CD8-positive, alpha-beta memory T cell (primary cell): Measurements from ENCODE around the gene CLCN3. TPM values are rescaled to one million over a fixed set of nuclear protein-coding genes. Genes with fewer than 3 reads are reported as not detected.
"Not testable (repeated sequence)": the region's sequence is repeated elsewhere in the genome, so short reads cannot be mapped to it uniquely, and the experiment has no call there.

Experiments used
- CTCF ChIA-PET: fragments of 350-600 bp; sonication (Branson Sonifier 250); formaldehyde crosslinking; loops from one replicate; lab custom pipeline; 2021; ENCODE audit warnings: antibody characterized with exemption; lab: Charles Lee
- POLR2A ChIA-PET: fragments of 350-600 bp; sonication (Branson Sonifier 250); formaldehyde crosslinking; loops from one replicate; lab custom pipeline; 2021; ENCODE audit warnings: antibody characterized with exemption; lab: Charles Lee
- DNase-seq, 5 donors: peaks; one replicate each; pipeline versions ENCODE4 v3.0.0 to v3.0.0-alpha.2; 2020 to 2022; ENCODE audit warnings: mixed read lengths in 1 of 5
- H3K27ac ChIP-seq: one replicate; pipeline ENCODE4 v1.7.0; 2013; ENCODE audit warnings: low read depth, mild to moderate bottlenecking, low read length, moderate library complexity
- H3K27me3 ChIP-seq: 2 replicates; pipeline ENCODE4 v1.7.0; 2013; ENCODE audit warnings: low read length, mild to moderate bottlenecking; ENCODE audit not compliant: insufficient read depth, poor library complexity, severe bottlenecking
- H3K36me3 ChIP-seq: 2 replicates; pipeline ENCODE4 v1.7.0; 2013; ENCODE audit warnings: mild to moderate bottlenecking, low read length, moderate library complexity; ENCODE audit not compliant: insufficient read depth
- H3K4me1 ChIP-seq: 2 replicates; pipeline ENCODE4 v1.7.0; 2013; ENCODE audit warnings: mild to moderate bottlenecking, low read length, moderate library complexity; ENCODE audit not compliant: insufficient read depth
- H3K4me3 ChIP-seq: 2 replicates; pipeline ENCODE4 v1.7.0; 2013; ENCODE audit warnings: mild to moderate bottlenecking, low read length
- H3K9me3 ChIP-seq: 2 replicates; pipeline ENCODE4 v1.7.0; 2013; ENCODE audit warnings: mild to moderate bottlenecking, low read length
- H3K27ac Mint-ChIP-seq, 8 donors: one replicate each; pipeline ENCODE4 v1.8.0; 2020 to 2021; ENCODE audit warnings: mixed read lengths in 8 of 8, mild to moderate bottlenecking in 6 of 8, inconsistent platforms in 3 of 8, moderate library complexity in 3 of 8
- H3K27me3 Mint-ChIP-seq, 2 donors: one replicate each; pipeline ENCODE4 v1.8.0; 2020 to 2021; ENCODE audit warnings: mixed read lengths in 2 of 2, mild to moderate bottlenecking in 1 of 2, moderate library complexity in 1 of 2
- H3K36me3 Mint-ChIP-seq, 3 donors: one replicate each; pipeline ENCODE4 v1.8.0; 2020 to 2021; ENCODE audit warnings: mixed read lengths in 3 of 3, inconsistent platforms in 1 of 3, mild to moderate bottlenecking in 1 of 3
- H3K4me1 Mint-ChIP-seq, 3 donors: one replicate each; pipeline ENCODE4 v1.8.0; 2020 to 2021; ENCODE audit warnings: mixed read lengths in 3 of 3, inconsistent platforms in 1 of 3, mild to moderate bottlenecking in 1 of 3
- H3K4me3 Mint-ChIP-seq, 7 donors: one replicate each; pipeline ENCODE4 v1.8.0; 2020 to 2021; ENCODE audit warnings: mixed read lengths in 7 of 7, mild to moderate bottlenecking in 6 of 7, moderate library complexity in 4 of 7, inconsistent platforms in 2 of 7
- H3K9me3 Mint-ChIP-seq, 5 donors: one replicate each; pipeline ENCODE4 v1.8.0; 2020 to 2022; ENCODE audit warnings: mixed read lengths in 5 of 5, mild to moderate bottlenecking in 3 of 5, moderate library complexity in 2 of 5, inconsistent platforms in 1 of 5
- polyA plus RNA-seq: library from polyadenylated mRNA; unstranded; fragments of 300-500 nt; fragmentation: Illumina TruSeq; gene quantifications from one replicate; pipeline ENCODE4 v1.2.3, GENCODE V29; 2021
- total RNA-seq, 2 experiments: library from RNA; stranded (reverse); gene quantifications; one replicate each; pipeline ENCODE4 v1.2.3, GENCODE V29; 2021

The CLCN3 gene
- total and polyA plus RNA-seq, 3 experiments from 2014 or later = 12.8 to 24.5 (median 23.3) TPM

- no peaks in the 10 kb centered on the region for H3K9me3 Mint-ChIP-seq
- peaks cover 0 to 14% (median 0%) of the 10 kb centered on the region in 3 donors for H3K36me3 Mint-ChIP-seq
- Histone ChIP-seq H3K27me3 (no peaks in the 10 kb centered on the region), H3K4me1 (peaks cover 38% of the 10 kb centered on the region), H3K4me3 (no peak overlapping the region), H3K36me3 (no peaks in the 10 kb centered on the region), H3K27ac (peak overlapping the region; percentile 94), H3K9me3 (no peaks in the 10 kb centered on the region)
- peak overlapping the region; percentile 93 to 100 (median 99) for H3K4me3 Mint-ChIP-seq
- CTCF ChIA-PET = interaction anchor here (0.8 to 2.5 kb wide), 6 partner anchors 31 to 609 kb away, joined by 3 to 11 read pairs (median 4); partner anchors contain the start of gene CBR4
- POLR2A ChIA-PET = interaction anchor here (0.8 kb wide), 1 partner anchor 11 kb away, joined by 3 read pairs; no protein-coding TSS in a partner anchor
- H3K27me3 Mint-ChIP-seq = peaks cover 0 to 4% of the 10 kb centered on the region in 2 donors
- no peak for DNase-seq
- H3K27ac Mint-ChIP-seq = peak overlapping the region; percentile 98 to 100 (median 100)
- peaks cover 44 to 62% (median 54%) of the 10 kb centered on the region in 3 donors for H3K4me1 Mint-ChIP-seq
Measured at GRCh38 chr4:169618986-169619385, 1.4 kb upstream of the CLCN3 start.

- Mint-ChIP-seq H3K36me3 (peaks cover 0 to 14% (median 0%) of the 10 kb centered on the region in 3 donors), H3K9me3 (no peaks in the 10 kb centered on the region), H3K4me1 (peaks cover 44 to 62% (median 54%) of the 10 kb centered on the region in 3 donors), H3K27ac (peak overlapping the region; percentile 98 to 100 (median 100)), H3K27me3 (peaks cover 0 to 4% of the 10 kb centered on the region in 2 donors), H3K4me3 (peak overlapping the region; percentile 93 to 100 (median 99))
- DNase-seq = peak in 4 of 5 donors; percentile 31 to 73 (median 56)
- Histone ChIP-seq H3K27ac (peak overlapping the region; percentile 94), H3K4me1 (peaks cover 38% of the 10 kb centered on the region), H3K9me3 (no peaks in the 10 kb centered on the region), H3K4me3 (peak overlapping the region; percentile 90), H3K27me3 (no peaks in the 10 kb centered on the region), H3K36me3 (no peaks in the 10 kb centered on the region)
- ChIA-PET CTCF (interaction anchor here (0.7 to 2.5 kb wide), 7 partner anchors 14 to 610 kb away, joined by 3 to 11 read pairs (median 4); partner anchors contain the start of gene CBR4), POLR2A (interaction anchor here (0.8 kb wide), 1 partner anchor 10 kb away, joined by 3 read pairs; no protein-coding TSS in a partner anchor)
Measured at GRCh38 chr4:169619518-169619957, 840 bp upstream of the CLCN3 start.

- Histone ChIP-seq H3K9me3 (no peaks in the 10 kb centered on the region), H3K27ac (peak overlapping the region; percentile 94), H3K4me3 (peak overlapping the region; percentile 90), H3K4me1 (peaks cover 38% of the 10 kb centered on the region), H3K27me3 (no peaks in the 10 kb centered on the region), H3K36me3 (no peaks in the 10 kb centered on the region)
- Mint-ChIP-seq H3K4me1 (peaks cover 49 to 73% (median 64%) of the 10 kb centered on the region in 3 donors), H3K36me3 (peaks cover 0 to 16% (median 2%) of the 10 kb centered on the region in 3 donors), H3K4me3 (peak overlapping the region; percentile 93 to 100 (median 99)), H3K27me3 (peaks cover 0 to 4% of the 10 kb centered on the region in 2 donors), H3K27ac (peak overlapping the region; percentile 98 to 100 (median 100)), H3K9me3 (no peaks in the 10 kb centered on the region)
- CTCF ChIA-PET = interaction anchor here (1.3 to 2.4 kb wide), 3 partner anchors 8 to 188 kb away, joined by 3 to 11 read pairs (median 11); partner anchors contain the start of gene NEK1
- peak in 3 of 5 donors; percentile 8 to 58 (median 14) for DNase-seq
- POLR2A ChIA-PET = interaction anchor here (0.7 to 1.2 kb wide), 2 partner anchors 9 to 39 kb away, joined by 3 read pairs; no protein-coding TSS in a partner anchor
Measured at GRCh38 chr4:169620880-169621248, 486 bp downstream of the CLCN3 start.

GRCh38 chr4:169621731-169622492, 1.5 kb downstream of the CLCN3 start:
- H3K4me3 Mint-ChIP-seq = peak overlapping the region; percentile 74 to 100 (median 93)
- Histone ChIP-seq H3K27me3 (no peaks in the 10 kb centered on the region), H3K4me1 (peaks cover 38% of the 10 kb centered on the region), H3K9me3 (no peaks in the 10 kb centered on the region), H3K36me3 (no peaks in the 10 kb centered on the region), H3K4me3 (peak overlapping the region; percentile 54), H3K27ac (peak overlapping the region; percentile 64)
- H3K36me3 Mint-ChIP-seq = peaks cover 0 to 16% (median 2%) of the 10 kb centered on the region in 3 donors
- peaks cover 0 to 4% of the 10 kb centered on the region in 2 donors for H3K27me3 Mint-ChIP-seq
- POLR2A ChIA-PET = interaction anchor here (0.5 to 1.2 kb wide), 2 partner anchors 38 to 1075 kb away, joined by 3 to 4 read pairs; no protein-coding TSS in a partner anchor
- peak in 4 of 5 donors; percentile 33 to 71 (median 67) for DNase-seq
- CTCF ChIA-PET = interaction anchor here (2.1 kb wide), 1 partner anchor 9 kb away, joined by 11 read pairs; the partner anchor contains the start of gene NEK1
- H3K9me3 Mint-ChIP-seq = no peaks in the 10 kb centered on the region
- H3K27ac Mint-ChIP-seq = peak overlapping the region; percentile 87 to 98 (median 90)
- peaks cover 56 to 79% (median 73%) of the 10 kb centered on the region in 3 donors for H3K4me1 Mint-ChIP-seq

- Mint-ChIP-seq H3K27ac (peak overlapping the region; percentile 87 to 98 (median 90)), H3K4me1 (peaks cover 62 to 80% (median 79%) of the 10 kb centered on the region in 3 donors), H3K4me3 (peak overlapping the region; percentile 25 to 100 (median 93)), H3K27me3 (peaks cover 0 to 4% of the 10 kb centered on the region in 2 donors), H3K9me3 (no peaks in the 10 kb centered on the region), H3K36me3 (peaks cover 0 to 16% (median 2%) of the 10 kb centered on the region in 3 donors)
- Histone ChIP-seq H3K4me3 (no peak overlapping the region), H3K4me1 (peaks cover 38% of the 10 kb centered on the region), H3K36me3 (no peaks in the 10 kb centered on the region), H3K27ac (peak overlapping the region; percentile 64), H3K9me3 (no peaks in the 10 kb centered on the region), H3K27me3 (no peaks in the 10 kb centered on the region)
- POLR2A ChIA-PET = no interaction called here
- CTCF ChIA-PET = interaction anchor here (2.1 kb wide), 1 partner anchor 10 kb away, joined by 11 read pairs; the partner anchor contains the start of gene NEK1
- DNase-seq = no peak
Measured at GRCh38 chr4:169622566-169622965, 2.2 kb downstream of the CLCN3 start.

- POLR2A ChIA-PET = not testable (repeated sequence)
Measured at GRCh38 chr4:169624012-169624411, 3.6 kb downstream of the CLCN3 start.

GRCh38 chr4:169625886-169626285, 5.5 kb downstream of the CLCN3 start:
- Mint-ChIP-seq H3K4me1 (peaks cover 58 to 85% (median 84%) of the 10 kb centered on the region in 3 donors), H3K9me3 (no peaks in the 10 kb centered on the region), H3K27me3 (peaks cover 0 to 4% of the 10 kb centered on the region in 2 donors), H3K4me3 (no peak overlapping the region), H3K36me3 (peaks cover 0 to 9% (median 2%) of the 10 kb centered on the region in 3 donors), H3K27ac (peak overlapping the region in 4 of 8 donors; percentile 23 to 90 (median 54))
- Histone ChIP-seq H3K27ac (no peak overlapping the region), H3K9me3 (no peaks in the 10 kb centered on the region), H3K4me3 (no peak overlapping the region), H3K27me3 (no peaks in the 10 kb centered on the region), H3K4me1 (peaks cover 21% of the 10 kb centered on the region), H3K36me3 (no peaks in the 10 kb centered on the region)
- CTCF ChIA-PET = no interaction called here
- POLR2A ChIA-PET = no interaction called here
- DNase-seq = no peak

More at GRCh38 chr4:169624012-169624411, 3.6 kb downstream of the CLCN3 start:
- H3K4me3 Mint-ChIP-seq, H3K9me3 Mint-ChIP-seq, DNase-seq, H3K4me3 ChIP-seq, H3K27ac ChIP-seq, CTCF ChIA-PET, H3K27me3 ChIP-seq, H3K36me3 ChIP-seq, H3K9me3 ChIP-seq, H3K27me3 Mint-ChIP-seq: not testable (repeated sequence)
- peaks cover 64 to 83% (median 79%) of the 10 kb centered on the region in 3 donors for H3K4me1 Mint-ChIP-seq
- H3K27ac Mint-ChIP-seq = peak overlapping the region in 5 of 8 donors; percentile 68 to 98 (median 90)
- peaks cover 25% of the 10 kb centered on the region for H3K4me1 ChIP-seq
- peaks cover 0 to 20% (median 2%) of the 10 kb centered on the region in 3 donors for H3K36me3 Mint-ChIP-seq
